ENCODE results near the gene DLG1.

- TF ChIP-seq, protein P1, sequence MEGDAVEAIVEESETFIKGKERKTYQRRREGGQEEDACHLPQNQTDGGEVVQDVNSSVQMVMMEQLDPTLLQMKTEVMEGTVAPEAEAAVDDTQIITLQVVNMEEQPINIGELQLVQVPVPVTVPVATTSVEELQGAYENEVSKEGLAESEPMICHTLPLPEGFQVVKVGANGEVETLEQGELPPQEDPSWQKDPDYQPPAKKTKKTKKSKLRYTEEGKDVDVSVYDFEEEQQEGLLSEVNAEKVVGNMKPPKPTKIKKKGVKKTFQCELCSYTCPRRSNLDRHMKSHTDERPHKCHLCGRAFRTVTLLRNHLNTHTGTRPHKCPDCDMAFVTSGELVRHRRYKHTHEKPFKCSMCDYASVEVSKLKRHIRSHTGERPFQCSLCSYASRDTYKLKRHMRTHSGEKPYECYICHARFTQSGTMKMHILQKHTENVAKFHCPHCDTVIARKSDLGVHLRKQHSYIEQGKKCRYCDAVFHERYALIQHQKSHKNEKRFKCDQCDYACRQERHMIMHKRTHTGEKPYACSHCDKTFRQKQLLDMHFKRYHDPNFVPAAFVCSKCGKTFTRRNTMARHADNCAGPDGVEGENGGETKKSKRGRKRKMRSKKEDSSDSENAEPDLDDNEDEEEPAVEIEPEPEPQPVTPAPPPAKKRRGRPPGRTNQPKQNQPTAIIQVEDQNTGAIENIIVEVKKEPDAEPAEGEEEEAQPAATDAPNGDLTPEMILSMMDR (IDR thresholded peaks at IDR 0.05), result no peak
- no peak for TF ChIP-seq POLR2A (IDR thresholded peaks at IDR 0.05)
- TF ChIP-seq POLR2AphosphoS5 (IDR thresholded peaks at IDR 0.05; ENCODE audit: insufficient read depth in 1 of 2, low read depth in 1 of 2), result no peak
Measured at GRCh38 chr3:197007296-197007940, 291.0 kb downstream of the DLG1 start.
